Measurements from ENCODE around the gene JARID2.

The JARID2 gene

DNA sequence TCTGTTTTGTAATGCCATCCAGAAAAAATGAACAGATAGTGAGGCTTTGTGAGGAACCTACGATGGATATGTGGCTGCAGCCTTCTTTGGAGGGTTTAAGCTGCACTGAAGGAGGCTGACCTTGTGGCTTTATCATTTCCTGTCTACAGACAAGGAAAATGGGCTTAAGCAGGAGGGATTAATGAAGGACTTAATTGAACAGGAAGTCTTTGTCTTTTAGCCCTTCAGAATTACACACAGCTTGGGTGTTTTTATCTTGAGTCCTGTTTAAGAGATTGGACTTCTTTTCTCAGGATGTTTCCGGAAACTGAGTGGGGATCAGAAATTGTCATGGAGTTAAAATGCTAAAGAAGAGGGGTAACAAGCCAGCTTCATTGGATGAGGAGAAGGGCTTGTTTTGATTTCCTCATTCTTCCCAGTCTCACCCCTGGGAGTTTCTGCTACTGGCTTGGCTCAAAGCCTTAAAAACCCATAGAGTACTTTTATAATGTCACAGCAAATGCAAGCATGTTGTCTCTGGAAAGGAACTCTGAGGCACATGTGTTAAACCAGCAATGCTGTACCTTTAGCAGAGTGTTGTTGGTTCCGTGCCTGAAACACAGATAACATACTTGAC, 193.6 kb downstream of the JARID2 start:
- H3K36me3 ChIP-seq (ENCODE audit: control insufficient read depth, insufficient read depth, low read length), result no peaks in the 10 kb centered on the region
- H3K9ac ChIP-seq (ENCODE audit: low read length), result no peak overlapping the region
- peaks cover 2% of the 10 kb centered on the region for H3K4me1 ChIP-seq (ENCODE audit: control insufficient read depth, insufficient read depth, low read length)
- H3K27ac ChIP-seq (ENCODE audit: low read depth, low read length), result no peak overlapping the region
- H3K27me3 ChIP-seq (ENCODE audit: control insufficient read depth, insufficient read depth, low read length), result no peaks in the 10 kb centered on the region
- H3K4me3 ChIP-seq (ENCODE audit: low read length), result no peak overlapping the region

DNA sequence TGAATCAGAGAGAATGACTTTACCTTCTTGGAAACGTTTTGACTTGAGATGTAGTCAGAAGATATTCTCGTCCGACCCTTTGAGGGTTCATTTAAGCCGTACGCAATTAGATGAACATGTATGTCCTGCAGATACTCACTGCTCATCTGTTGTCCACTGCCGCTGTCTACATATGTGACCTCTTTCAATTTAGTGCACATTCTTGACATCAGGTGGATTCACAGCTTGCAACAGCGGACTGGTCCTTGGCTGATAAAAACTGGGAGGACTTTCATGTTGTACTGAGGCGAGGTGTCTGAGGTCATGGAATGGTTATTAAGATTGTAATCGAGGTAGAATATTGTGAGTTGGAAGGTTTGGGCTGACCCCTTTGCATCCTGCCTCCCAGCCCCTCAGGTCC, 194.2 kb downstream of the JARID2 start:
- H3K27me3 ChIP-seq (ENCODE audit: control insufficient read depth, insufficient read depth, low read length), result no peaks in the 10 kb centered on the region
- no peak overlapping the region for H3K27ac ChIP-seq (ENCODE audit: low read depth, low read length)
- no peak overlapping the region for H3K9ac ChIP-seq (ENCODE audit: low read length)
- no peaks in the 10 kb centered on the region for H3K36me3 ChIP-seq (ENCODE audit: control insufficient read depth, insufficient read depth, low read length)
- no peak overlapping the region for H3K4me3 ChIP-seq (ENCODE audit: low read length)
- peaks cover 2% of the 10 kb centered on the region for H3K4me1 ChIP-seq (ENCODE audit: control insufficient read depth, insufficient read depth, low read length)

GRCh38 chr6:15441215-15441868, 195.5 kb downstream of the JARID2 start:
- H3K27ac ChIP-seq (ENCODE audit: low read depth, low read length), result no peak overlapping the region

GRCh38 chr6:15441981-15442380, 196.1 kb downstream of the JARID2 start:
- no peaks in the 10 kb centered on the region for H3K36me3 ChIP-seq (ENCODE audit: control insufficient read depth, insufficient read depth, low read length)
- H3K27ac ChIP-seq (ENCODE audit: low read depth, low read length), result no peak overlapping the region
- H3K4me3 ChIP-seq (ENCODE audit: low read length), result no peak overlapping the region
- H3K9ac ChIP-seq (ENCODE audit: low read length), result no peak overlapping the region
- H3K4me1 ChIP-seq (ENCODE audit: control insufficient read depth, insufficient read depth, low read length), result peaks cover 2% of the 10 kb centered on the region
- no peaks in the 10 kb centered on the region for H3K27me3 ChIP-seq (ENCODE audit: control insufficient read depth, insufficient read depth, low read length)

More at GRCh38 chr6:15441215-15441868, 195.5 kb downstream of the JARID2 start:
- Histone ChIP-seq H3K4me3 (ENCODE audit: low read length) (no peak overlapping the region), H3K36me3 (ENCODE audit: control insufficient read depth, insufficient read depth, low read length) (no peaks in the 10 kb centered on the region), H3K27me3 (ENCODE audit: control insufficient read depth, insufficient read depth, low read length) (no peaks in the 10 kb centered on the region), H3K4me1 (ENCODE audit: control insufficient read depth, insufficient read depth, low read length) (peaks cover 2% of the 10 kb centered on the region), H3K9ac (ENCODE audit: low read length) (no peak overlapping the region)

- no peak overlapping the region for H3K4me3 ChIP-seq (ENCODE audit: low read length)
- peaks cover 2% of the 10 kb centered on the region for H3K4me1 ChIP-seq (ENCODE audit: control insufficient read depth, insufficient read depth, low read length)
- H3K9ac ChIP-seq (ENCODE audit: low read length), result no peak overlapping the region
- no peak overlapping the region for H3K27ac ChIP-seq (ENCODE audit: low read depth, low read length)
- H3K36me3 ChIP-seq (ENCODE audit: control insufficient read depth, insufficient read depth, low read length), result no peaks in the 10 kb centered on the region
- no peaks in the 10 kb centered on the region for H3K27me3 ChIP-seq (ENCODE audit: control insufficient read depth, insufficient read depth, low read length)
These were observed 196.6 kb downstream of the JARID2 start for GRCh38 chr6:15442467-15442866.

- peaks cover 2% of the 10 kb centered on the region for H3K4me1 ChIP-seq (ENCODE audit: control insufficient read depth, insufficient read depth, low read length)
These were observed 197.4 kb downstream of the JARID2 start for GRCh38 chr6:15443119-15443830.

GRCh38 chr6:15444081-15444731, 198.3 kb downstream of the JARID2 start:
- H3K36me3 ChIP-seq (ENCODE audit: control insufficient read depth, insufficient read depth, low read length), result no peaks in the 10 kb centered on the region
- H3K4me3 ChIP-seq (ENCODE audit: low read length), result no peak overlapping the region
- no peaks in the 10 kb centered on the region for H3K27me3 ChIP-seq (ENCODE audit: control insufficient read depth, insufficient read depth, low read length)
- no peak overlapping the region for H3K27ac ChIP-seq (ENCODE audit: low read depth, low read length)
- H3K4me1 ChIP-seq (ENCODE audit: control insufficient read depth, insufficient read depth, low read length), result peaks cover 2% of the 10 kb centered on the region
- H3K9ac ChIP-seq (ENCODE audit: low read length), result no peak overlapping the region

More at GRCh38 chr6:15443119-15443830, 197.4 kb downstream of the JARID2 start:
- Histone ChIP-seq H3K27me3 (ENCODE audit: control insufficient read depth, insufficient read depth, low read length) (no peaks in the 10 kb centered on the region), H3K27ac (ENCODE audit: low read depth, low read length) (no peak overlapping the region), H3K9ac (ENCODE audit: low read length) (no peak overlapping the region), H3K36me3 (ENCODE audit: control insufficient read depth, insufficient read depth, low read length) (no peaks in the 10 kb centered on the region), H3K4me3 (ENCODE audit: low read length) (no peak overlapping the region)

DNA sequence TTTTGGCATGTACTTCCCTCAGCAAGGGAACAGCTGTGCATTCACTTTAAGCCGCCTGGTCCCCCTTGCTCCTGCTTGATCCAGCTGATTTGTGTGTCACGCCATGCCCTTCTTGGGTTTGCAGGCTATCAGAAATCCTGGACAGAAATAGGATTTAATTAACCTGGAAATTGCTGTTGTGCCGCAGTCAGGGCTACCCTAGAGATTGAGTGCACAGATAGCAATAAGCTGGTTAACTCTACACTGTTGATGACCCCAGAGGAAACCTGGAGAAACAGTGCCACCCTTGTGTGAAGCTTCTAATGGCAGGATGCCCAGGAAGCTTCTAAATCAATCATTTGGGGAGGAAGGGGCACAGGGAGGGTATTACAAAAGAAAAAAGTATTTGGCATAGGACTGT, 199.0 kb downstream of the JARID2 start:
- no peak overlapping the region for H3K4me3 ChIP-seq (ENCODE audit: low read length)
- H3K27ac ChIP-seq (ENCODE audit: low read depth, low read length), result no peak overlapping the region
- no peaks in the 10 kb centered on the region for H3K36me3 ChIP-seq (ENCODE audit: control insufficient read depth, insufficient read depth, low read length)
- no peaks in the 10 kb centered on the region for H3K27me3 ChIP-seq (ENCODE audit: control insufficient read depth, insufficient read depth, low read length)
- H3K4me1 ChIP-seq (ENCODE audit: control insufficient read depth, insufficient read depth, low read length), result peaks cover 2% of the 10 kb centered on the region
- H3K9ac ChIP-seq (ENCODE audit: low read length), result no peak overlapping the region

GRCh38 chr6:15447546-15448267, 201.8 kb downstream of the JARID2 start:
- peaks cover 2% of the 10 kb centered on the region for H3K4me1 ChIP-seq (ENCODE audit: control insufficient read depth, insufficient read depth, low read length)

DNA sequence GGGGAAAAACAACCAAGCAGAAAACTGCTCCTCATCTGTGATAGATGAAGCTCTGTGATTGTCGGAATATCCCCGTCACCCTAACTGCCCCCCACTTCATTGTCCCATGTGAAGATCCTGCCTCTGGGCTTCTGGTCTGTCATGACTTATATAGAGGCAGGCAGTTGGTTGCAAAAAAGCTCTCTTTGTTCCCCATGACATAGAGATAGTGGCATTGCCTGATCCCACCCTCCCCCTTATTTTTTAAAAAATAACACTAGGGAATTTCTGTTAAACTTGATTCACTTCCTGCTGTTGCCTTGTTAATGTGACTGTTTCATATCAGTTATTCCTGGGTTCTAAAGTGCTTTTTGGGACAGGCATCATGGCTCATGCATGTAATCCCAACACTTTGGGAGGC, 203.1 kb downstream of the JARID2 start:
- Histone ChIP-seq H3K27me3 (ENCODE audit: control insufficient read depth, insufficient read depth, low read length) (no peaks in the 10 kb centered on the region), H3K4me1 (ENCODE audit: control insufficient read depth, insufficient read depth, low read length) (peaks cover 1% of the 10 kb centered on the region), H3K27ac (ENCODE audit: low read depth, low read length) (no peak overlapping the region), H3K9ac (ENCODE audit: low read length) (no peak overlapping the region), H3K4me3 (ENCODE audit: low read length) (no peak overlapping the region), H3K36me3 (ENCODE audit: control insufficient read depth, insufficient read depth, low read length) (peaks cover 3% of the 10 kb centered on the region)

More at GRCh38 chr6:15447546-15448267, 201.8 kb downstream of the JARID2 start:
- H3K27me3 ChIP-seq (ENCODE audit: control insufficient read depth, insufficient read depth, low read length), result no peaks in the 10 kb centered on the region
- H3K27ac ChIP-seq (ENCODE audit: low read depth, low read length), result no peak overlapping the region
- peaks cover 3% of the 10 kb centered on the region for H3K36me3 ChIP-seq (ENCODE audit: control insufficient read depth, insufficient read depth, low read length)
- H3K9ac ChIP-seq (ENCODE audit: low read length), result no peak overlapping the region
- H3K4me3 ChIP-seq (ENCODE audit: low read length), result no peak overlapping the region

DNA sequence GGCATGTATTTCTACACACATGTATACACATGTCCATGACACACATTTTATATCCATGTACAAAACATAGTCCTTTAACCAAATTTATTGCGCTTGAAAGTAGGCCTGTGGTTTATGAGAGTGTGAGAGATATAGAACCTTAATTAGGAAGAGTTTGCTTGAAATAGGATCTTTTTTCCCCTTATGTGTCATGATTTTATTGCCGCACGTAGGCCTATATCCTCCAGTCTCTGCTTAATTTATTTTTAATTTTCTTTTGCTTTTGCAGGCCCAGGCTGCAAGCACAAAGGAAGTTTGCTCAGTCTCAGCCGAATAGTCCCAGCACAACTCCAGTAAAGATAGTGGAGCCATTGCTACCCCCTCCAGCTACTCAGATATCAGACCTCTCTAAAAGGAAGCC, 205.9 kb downstream of the JARID2 start:
- H3K4me3 ChIP-seq (ENCODE audit: low read length), result no peak overlapping the region
- H3K36me3 ChIP-seq (ENCODE audit: control insufficient read depth, insufficient read depth, low read length), result peaks cover 3% of the 10 kb centered on the region
- no peaks in the 10 kb centered on the region for H3K27me3 ChIP-seq (ENCODE audit: control insufficient read depth, insufficient read depth, low read length)
- no peaks in the 10 kb centered on the region for H3K4me1 ChIP-seq (ENCODE audit: control insufficient read depth, insufficient read depth, low read length)
- no peak overlapping the region for H3K9ac ChIP-seq (ENCODE audit: low read length)
- no peak overlapping the region for H3K27ac ChIP-seq (ENCODE audit: low read depth, low read length)
